Measurements from ENCODE around the gene ANAPC15. TPM values are rescaled to one million over a fixed set of nuclear protein-coding genes. Genes with fewer than 3 reads are reported as not detected.

Gene ANAPC15
- total RNA-seq: 52.3 and 85.6 TPM in 2 replicates

GRCh38 chr11:72112143-72112977, at the start of gene ANAPC15:
ANAPC15 (minus strand) TSS chr11:72112695; CDS start chr11:72111276, 1,419 bp downstream.

GRCh38 chr11:72135473-72135872, 23.0 kb upstream of the ANAPC15 start, which contains the start of gene FOLR3:
FOLR3 (plus strand) TSS chr11:72135725; CDS start chr11:72135953, 228 bp downstream.

GRCh38 chr11:72105888-72106287, 6.6 kb downstream of the ANAPC15 start, which contains the start of gene TOMT:
TOMT (plus strand) TSS chr11:72105924; CDS start chr11:72105952, 28 bp downstream.

GRCh38 chr11:72102946-72103753, 9.3 kb downstream of the ANAPC15 start, which contains the start of gene LAMTOR1:
LAMTOR1 (minus strand) TSS chr11:72103297; CDS start chr11:72103224, 73 bp downstream.

GRCh38 chr11:72080326-72081183, 31.9 kb downstream of the ANAPC15 start, which contains the start of the genes LRRC51 and NUMA1:
LRRC51 (plus strand) TSS chr11:72080850; CDS start chr11:72089084, 8,234 bp downstream.
NUMA1 (minus strand) TSS chr11:72080542; CDS start chr11:72035943, 44,599 bp downstream.

Other genes with a start within 250 kb of the ANAPC15 start
- gene DEFB131B, start 234.2 kb downstream of the ANAPC15 start, total RNA-seq: not detected in 2 replicates
- 1.8 and 7.8 TPM in 2 replicates for gene XNDC1N, start 184.1 kb downstream of the ANAPC15 start, total RNA-seq
- 25.7 and 27.7 TPM in 2 replicates for gene RNF121, start 183.6 kb downstream of the ANAPC15 start, total RNA-seq
- 0.86 and 0.89 TPM in 2 replicates for gene IL18BP, start 113.8 kb downstream of the ANAPC15 start, total RNA-seq
- 124 TPM in 2 replicates for gene NUMA1, start 32.2 kb downstream of the ANAPC15 start, total RNA-seq
- 4.3 and 8.7 TPM in 2 replicates for gene LRRC51, start 31.8 kb downstream of the ANAPC15 start, total RNA-seq
- gene LAMTOR1, start 9.4 kb downstream of the ANAPC15 start, total RNA-seq: 171 and 225 TPM in 2 replicates
- gene TOMT, start 6.8 kb downstream of the ANAPC15 start, total RNA-seq: 1.9 TPM in 1 of 2 replicates, not detected in the other
- not detected in 2 replicates for gene FOLR3, start 23.0 kb upstream of the ANAPC15 start, total RNA-seq
- 1.2 TPM in 1 of 2 replicates, not detected in the other for gene FOLR1, start 79.4 kb upstream of the ANAPC15 start, total RNA-seq
- gene FOLR2, start 104.1 kb upstream of the ANAPC15 start, total RNA-seq: not detected in 2 replicates
- 60.8 and 98.0 TPM in 2 replicates for gene INPPL1, start 112.1 kb upstream of the ANAPC15 start, total RNA-seq
- 1.2 TPM in 1 of 2 replicates, not detected in the other for gene PHOX2A, start 131.5 kb upstream of the ANAPC15 start, total RNA-seq

Measured in myometrial cell (primary cell).